22Rv1 (cell line): ENCODE measurements around the gene MBD3L2.

Source experiments
- CTCF ChIP-seq: fragments of 450-650 bp; IDR thresholded peaks from 2 replicates; pipeline ENCODE4 v1.5.1; 2017; ENCODE audit warnings: mild to moderate bottlenecking
- ZFX ChIP-seq: fragments of 450-650 bp; IDR thresholded peaks from 2 replicates; pipeline ENCODE4 v1.6.1; 2017; ENCODE audit warnings: antibody characterized with exemption, borderline replicate concordance

- TF ChIP-seq CTCF: no peak
- TF ChIP-seq ZFX: no peak
Observed at GRCh38 chr19:7000333-7000732, 48.8 kb upstream of the MBD3L2 start.
